GM12865 (cell line): Measurements from ENCODE around the gene ABCC9.

Experiments used
- DNase-seq: peaks from one replicate; pipeline ENCODE4 v3.0.0; 2010; ENCODE audit warnings: low read depth
- H3K4me3 ChIP-seq: 2 replicates; pipeline ENCODE4 v1.5.1; 2011; ENCODE audit warnings: mild to moderate bottlenecking, low read depth, low read length, control low read depth
- CTCF ChIP-seq: IDR thresholded peaks from 2 replicates; pipeline ENCODE4 v1.5.1; 2011; ENCODE audit warnings: low read length, control low read depth, low read depth, inconsistent platforms; ENCODE audit not compliant: insufficient read depth; ENCODE audit errors: missing control alignments

The ABCC9 gene

DNA sequence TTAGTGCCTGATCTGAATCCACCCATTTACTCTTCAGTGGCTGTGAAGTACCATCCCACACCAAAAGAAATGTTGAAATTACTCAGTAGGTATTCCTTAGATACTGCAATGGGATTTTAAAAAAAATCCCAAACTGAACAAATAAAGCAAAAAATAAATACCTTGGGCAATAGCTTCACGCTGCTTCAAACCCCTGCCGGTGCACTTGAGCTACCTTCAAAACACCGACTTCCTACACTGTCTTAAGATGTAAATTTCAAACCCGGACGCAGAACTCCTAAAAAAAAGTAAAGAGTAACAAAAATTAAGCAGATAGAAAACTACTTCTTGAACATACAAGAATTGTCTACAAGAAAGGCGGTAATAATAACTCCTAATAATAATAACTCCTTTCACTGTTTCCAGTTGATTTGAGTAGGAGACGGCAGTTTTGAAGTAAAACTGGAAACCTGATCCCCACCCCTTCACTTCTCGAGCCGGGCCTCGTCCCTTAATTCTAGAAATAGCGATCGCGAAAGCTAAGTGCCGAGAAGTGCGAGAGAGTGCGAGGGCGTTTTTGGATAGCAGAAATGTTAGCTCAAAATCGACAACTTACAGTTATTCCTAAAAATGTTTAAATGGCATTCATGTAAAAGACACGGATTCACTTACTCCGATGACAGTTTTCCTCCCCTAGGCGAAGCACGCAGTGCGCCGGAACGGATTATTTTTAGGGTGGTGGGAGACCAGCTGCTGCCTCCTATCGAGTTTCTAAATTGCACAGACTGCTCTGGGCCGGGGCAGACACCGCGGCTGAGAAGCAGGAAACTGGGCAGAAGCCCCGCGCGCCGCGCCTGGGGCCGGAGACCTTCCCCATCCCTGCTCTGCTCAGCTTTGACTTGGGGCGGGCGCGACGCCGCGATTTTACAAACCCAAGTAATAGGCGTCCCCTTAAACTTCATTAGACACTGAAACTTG is at the start of gene ABCC9:
TSS of gene ABCC9 (minus strand) at position 878 of the 957 bp plus-strand sequence. CDS start 4,752 bp downstream, outside the sequence.
- no peak for DNase-seq
- no peak within 1 kb of the TSS for H3K4me3 ChIP-seq
- TF ChIP-seq CTCF = no peak

GRCh38 chr12:21989819-21990412 is 48.7 kb upstream of the ABCC9 start:
- H3K4me3 ChIP-seq = no peak overlapping the region
- peak; percentile 7 for DNase-seq
- peak; percentile 30 for TF ChIP-seq CTCF

DNA sequence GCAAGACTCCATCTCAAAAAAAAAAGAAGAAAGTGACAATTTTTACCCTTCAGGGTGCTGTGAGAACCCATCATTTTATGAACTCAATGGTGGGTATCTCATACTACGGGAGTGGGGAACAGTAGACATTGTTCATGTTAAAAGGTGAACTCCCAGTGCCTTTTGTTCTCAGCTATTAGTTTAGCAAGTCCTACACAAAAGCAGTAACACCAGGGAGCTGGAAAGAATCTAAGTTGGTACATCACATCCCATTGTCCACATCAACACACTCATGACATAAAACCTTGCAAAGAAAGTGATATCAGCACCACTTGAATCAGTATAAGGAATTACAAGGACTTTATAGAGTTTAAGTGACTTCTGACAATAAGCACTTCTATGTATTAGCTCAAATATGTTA is 47.4 kb upstream of the ABCC9 start:
- DNase-seq = no peak
- H3K4me3 ChIP-seq = no peak overlapping the region
- no peak for TF ChIP-seq CTCF

DNA sequence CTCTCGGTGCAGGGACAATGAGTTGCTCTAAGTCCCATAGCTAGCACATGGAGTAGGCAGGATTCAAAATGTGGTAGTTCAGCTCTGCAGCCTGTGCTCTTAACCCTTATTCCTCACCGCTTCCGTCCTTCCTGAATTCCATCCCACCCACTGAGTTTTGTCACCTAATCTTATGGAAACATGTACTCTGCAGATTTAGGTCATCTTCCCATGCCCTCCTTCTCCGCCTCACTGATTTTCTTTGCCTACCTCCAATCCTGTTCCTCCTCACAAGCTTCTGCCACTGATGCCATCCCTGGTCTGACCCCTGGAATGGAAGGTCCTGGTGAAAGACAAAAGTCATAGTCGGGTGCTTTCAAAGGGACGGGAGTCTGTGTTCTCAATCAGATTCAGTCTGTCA is 46.5 kb upstream of the ABCC9 start:
- no peak overlapping the region for H3K4me3 ChIP-seq
- no peak for DNase-seq
- no peak for TF ChIP-seq CTCF

- no peak overlapping the region for H3K4me3 ChIP-seq
- TF ChIP-seq CTCF = no peak
- no peak for DNase-seq
Measured at GRCh38 chr12:21985155-21985554, 43.9 kb upstream of the ABCC9 start.

GRCh38 chr12:21984375-21984774 is 43.1 kb upstream of the ABCC9 start:
- no peak overlapping the region for H3K4me3 ChIP-seq
- no peak for TF ChIP-seq CTCF
- DNase-seq = no peak
